Activated CD4-positive, alpha-beta T cell treated with anti-CD3 and anti-CD28 coated beads, Interleukin-2, amount 50 U/mL, for 1 hour (primary cell): ENCODE results near the gene SPZ1.
"Not testable (repeated sequence)": the region's sequence is repeated elsewhere in the genome, so short reads cannot be mapped to it uniquely, and the experiment has no call there.

Experiments used
- DNase-seq: peaks from one replicate; pipeline ENCODE4 v3.0.0-alpha.2; 2020

The SPZ1 gene, protein sequence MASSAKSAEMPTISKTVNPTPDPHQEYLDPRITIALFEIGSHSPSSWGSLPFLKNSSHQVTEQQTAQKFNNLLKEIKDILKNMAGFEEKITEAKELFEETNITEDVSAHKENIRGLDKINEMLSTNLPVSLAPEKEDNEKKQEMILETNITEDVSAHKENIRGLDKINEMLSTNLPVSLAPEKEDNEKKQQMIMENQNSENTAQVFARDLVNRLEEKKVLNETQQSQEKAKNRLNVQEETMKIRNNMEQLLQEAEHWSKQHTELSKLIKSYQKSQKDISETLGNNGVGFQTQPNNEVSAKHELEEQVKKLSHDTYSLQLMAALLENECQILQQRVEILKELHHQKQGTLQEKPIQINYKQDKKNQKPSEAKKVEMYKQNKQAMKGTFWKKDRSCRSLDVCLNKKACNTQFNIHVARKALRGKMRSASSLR

GRCh38 chr5:80319702-80320101, at the start of gene SPZ1:
SPZ1 (plus strand) TSS chr5:80320002; CDS start chr5:80320216, 214 bp downstream.
- DNase-seq, result no peak

DNA sequence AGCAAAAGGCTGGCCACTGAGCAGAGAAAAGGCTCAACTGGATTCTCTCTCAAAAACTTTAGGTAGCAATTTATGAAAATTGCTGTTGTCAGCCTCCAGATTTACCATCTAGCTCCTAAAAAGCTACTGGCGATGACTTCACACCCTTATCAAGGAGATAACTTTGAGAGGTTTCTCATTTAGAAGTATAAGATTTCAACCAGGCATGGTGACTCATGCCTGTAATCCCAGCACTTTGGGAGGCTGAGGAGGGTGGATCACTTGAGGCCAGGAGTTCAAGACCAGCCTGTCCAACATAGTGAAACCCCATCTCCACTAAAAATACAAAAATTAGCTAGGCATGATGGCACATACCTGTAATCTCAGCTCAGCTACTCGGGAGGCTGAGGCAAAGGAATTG, 49.3 kb upstream of the SPZ1 start:
- DNase-seq, result not testable (repeated sequence)

DNA sequence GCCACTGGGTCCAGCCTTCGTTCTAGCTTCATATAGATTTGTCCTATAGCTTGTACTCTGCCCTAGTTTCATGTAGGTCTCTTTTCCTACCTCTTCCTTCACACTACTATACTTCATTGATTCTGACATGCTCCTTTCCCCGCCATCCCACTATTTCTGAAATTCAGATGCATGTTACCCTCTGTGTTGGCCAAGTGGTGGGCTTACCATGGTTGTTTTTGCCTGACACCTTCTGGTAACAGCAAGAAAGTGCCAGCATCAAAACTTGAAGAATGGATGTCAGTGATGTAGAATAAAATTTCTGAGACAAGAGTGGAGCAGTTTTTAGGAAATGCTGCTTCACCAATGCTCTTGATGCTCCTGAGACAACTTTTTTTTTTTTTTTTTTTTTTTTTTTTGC, 44.5 kb upstream of the SPZ1 start:
- DNase-seq, result no peak

- no peak for DNase-seq
Measured at GRCh38 chr5:80276186-80276585, 43.6 kb upstream of the SPZ1 start.

DNA sequence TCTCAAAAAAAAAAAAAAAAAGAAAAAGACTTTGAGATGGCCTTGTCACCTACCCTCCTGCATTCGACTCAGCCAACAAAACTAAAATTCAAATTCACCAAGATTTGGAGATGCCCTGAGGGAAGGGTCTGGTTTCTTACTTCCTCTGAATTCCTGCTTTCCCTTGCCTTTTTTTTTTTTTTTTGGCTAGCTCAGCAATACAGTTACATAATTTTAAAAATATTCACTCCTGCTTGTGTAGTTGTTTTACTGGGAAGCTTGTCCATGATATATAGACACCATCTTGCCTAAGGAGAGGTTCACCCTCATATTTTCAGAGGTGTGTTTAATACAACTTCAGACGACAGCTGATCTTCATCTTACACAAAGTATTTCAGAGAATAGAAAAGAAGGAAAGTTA, 42.6 kb upstream of the SPZ1 start:
- no peak for DNase-seq

- no peak for DNase-seq
Measured at GRCh38 chr5:80282054-80282453, 37.7 kb upstream of the SPZ1 start.

DNA sequence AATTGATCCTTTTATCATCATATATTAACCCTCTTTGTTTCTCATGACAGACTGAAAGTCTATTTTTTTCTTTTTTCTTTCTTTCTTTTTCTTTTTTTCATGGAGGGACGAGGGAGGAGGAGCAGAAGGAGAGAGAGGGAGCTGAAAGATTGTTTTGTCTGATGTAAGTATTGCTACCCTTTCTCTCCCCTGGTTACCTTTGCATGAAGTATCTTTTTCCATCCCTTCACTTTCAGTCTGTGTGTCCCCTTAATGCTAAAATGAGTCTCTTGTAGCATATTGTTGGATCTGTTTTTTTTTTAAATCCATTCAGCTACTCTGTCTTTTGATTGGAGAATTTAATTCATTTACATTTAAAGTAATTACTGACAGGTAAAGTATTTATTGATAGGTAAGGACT, 36.4 kb upstream of the SPZ1 start:
- DNase-seq, result no peak

DNA sequence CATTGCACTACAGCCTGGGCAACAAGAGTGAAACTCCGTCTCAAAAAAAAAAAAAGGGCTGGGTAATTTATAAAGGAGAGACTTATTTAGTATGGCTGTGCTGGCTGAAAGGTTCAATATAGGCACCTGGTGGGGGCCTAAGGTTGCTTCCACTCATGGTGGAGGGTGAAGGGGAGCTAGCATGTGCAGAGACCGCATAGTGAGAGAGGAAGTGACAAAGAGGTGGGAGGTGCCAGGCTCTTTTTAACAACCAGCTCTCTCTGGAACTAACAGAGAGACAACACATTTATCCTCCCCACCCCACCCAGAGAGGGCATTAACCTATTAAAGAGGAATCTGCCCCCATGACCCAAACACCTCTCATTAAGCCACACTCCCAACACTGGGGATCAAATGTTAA, 35.1 kb upstream of the SPZ1 start:
- no peak for DNase-seq

- DNase-seq, result no peak
Measured at GRCh38 chr5:80288177-80288576, 31.6 kb upstream of the SPZ1 start.

DNA sequence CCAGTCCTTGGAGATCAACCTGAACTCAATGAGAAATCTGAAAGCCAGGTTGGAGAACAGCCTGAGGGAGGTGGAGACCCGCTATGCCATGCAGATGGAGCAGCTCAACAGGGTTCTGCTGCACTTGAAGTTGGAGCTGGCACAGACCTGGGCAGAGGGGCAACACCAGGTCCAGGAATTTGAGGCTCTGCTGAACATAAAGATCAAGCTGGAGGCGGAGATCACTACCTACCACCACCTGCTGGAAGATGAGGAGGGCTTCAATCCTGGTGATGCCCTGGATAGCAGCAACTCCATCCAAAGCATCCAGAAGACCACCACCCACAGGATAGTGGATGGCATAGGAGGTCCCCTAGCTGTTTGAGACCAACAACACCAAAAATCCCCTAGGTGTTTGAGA, 30.5 kb upstream of the SPZ1 start:
- DNase-seq, result no peak

- DNase-seq, result no peak
Measured at GRCh38 chr5:80291761-80292160, 28.0 kb upstream of the SPZ1 start.

- DNase-seq, result no peak
Measured at GRCh38 chr5:80296121-80296520, 23.7 kb upstream of the SPZ1 start.

DNA sequence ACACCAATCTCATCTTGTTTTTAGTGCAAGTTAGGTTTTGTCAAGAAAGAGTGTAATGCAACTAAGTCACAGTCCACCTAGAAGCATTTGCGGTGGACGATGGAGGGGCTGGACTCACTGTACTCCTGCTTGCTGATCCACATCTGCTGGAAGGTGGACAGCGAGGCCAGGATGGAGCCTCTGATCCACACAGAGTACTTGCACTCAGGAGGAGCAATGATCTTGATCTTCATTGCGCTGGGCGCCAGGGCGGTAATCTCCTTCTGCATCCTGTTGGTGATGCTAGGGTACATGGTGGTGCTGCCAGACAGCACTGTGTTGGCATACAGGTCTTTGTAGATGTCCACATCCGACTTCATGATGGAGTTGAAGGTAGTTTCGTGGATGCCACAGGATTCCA, 20.2 kb upstream of the SPZ1 start:
- no peak for DNase-seq

- no peak for DNase-seq
Measured at GRCh38 chr5:80300125-80300524, 19.7 kb upstream of the SPZ1 start.

DNA sequence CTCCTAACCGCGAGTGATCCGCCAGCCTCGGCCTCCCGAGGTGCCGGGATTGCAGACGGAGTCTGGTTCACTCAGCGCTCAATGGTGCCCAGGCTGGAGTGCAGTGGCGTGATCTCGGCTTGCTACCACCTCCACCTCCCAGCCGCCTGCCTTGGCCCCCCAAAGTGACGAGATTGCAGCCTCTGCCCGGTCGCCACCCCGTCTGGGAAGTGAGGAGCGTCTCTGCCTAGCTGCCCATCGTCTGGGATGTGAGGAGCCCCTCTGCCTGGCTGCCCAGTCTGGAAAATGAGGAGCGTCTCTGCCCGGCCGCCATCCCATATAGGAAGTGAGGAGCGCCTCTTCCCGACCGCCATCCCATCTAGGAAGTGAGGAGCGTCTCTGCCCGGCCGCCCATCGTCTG, 19.0 kb upstream of the SPZ1 start:
- DNase-seq, result not testable (repeated sequence)

DNA sequence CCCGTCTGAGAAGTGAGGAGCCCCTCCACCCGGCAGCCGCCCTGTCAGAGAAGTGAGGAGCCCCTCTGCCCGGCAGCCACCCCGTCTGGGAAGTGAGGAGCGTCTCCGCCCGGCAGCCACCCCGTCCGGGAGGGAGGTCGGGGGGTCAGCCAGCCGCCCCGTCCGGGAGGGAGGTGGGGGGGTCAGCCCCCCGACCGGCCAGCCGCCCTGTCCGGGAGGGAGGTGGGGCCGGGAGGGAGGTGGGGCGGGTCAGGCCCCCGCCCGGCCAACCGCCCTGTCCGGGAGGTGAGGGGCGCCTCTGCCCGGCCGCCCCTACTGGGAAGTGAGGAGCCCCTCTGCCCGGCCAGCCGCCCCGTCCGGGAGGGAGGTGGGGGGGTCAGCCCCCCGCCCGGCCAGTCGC, 18.5 kb upstream of the SPZ1 start:
- DNase-seq, result not testable (repeated sequence)

- no peak for DNase-seq
Measured at GRCh38 chr5:80302636-80303035, 17.2 kb upstream of the SPZ1 start.

- DNase-seq, result no peak
Measured at GRCh38 chr5:80308526-80308925, 11.3 kb upstream of the SPZ1 start.

DNA sequence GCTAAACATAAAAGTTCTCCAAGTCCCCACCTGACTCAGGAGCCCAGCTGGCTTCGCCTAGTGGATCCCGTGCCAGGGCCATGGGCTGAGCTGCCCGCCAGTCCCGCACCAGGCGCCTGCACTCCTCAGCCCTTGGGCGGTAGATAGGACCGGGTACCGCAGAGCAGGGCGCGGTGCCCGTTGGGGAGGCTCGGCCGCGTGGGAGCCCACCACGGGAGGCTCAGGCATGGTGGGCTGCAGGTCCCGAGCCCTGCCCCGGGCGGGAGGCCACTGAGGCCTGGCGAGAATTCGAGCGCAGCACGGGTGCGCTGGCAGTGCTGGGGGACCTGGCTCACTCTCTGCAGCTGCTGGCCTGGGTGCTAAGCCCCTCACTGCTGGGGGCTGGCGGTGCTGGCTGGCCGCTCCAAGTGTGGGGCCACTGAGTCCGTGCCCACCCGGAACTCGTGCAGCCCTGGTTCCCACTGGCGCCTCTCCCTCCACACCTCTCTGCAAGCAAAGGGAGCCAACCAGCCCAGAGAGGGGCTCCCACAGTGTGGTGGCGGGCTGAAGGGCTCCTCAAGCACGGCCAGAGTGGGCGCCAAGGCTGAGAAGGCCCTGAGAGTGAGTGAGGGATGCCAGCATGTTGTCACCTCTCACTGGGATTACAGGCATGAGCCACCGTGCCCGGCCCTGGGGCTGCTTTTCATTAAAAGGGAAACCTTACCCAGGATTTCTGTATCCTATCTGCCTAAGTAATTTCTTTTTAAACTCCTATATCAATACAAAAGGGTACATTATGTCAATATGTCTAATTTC, 9.7 kb upstream of the SPZ1 start:
- no peak for DNase-seq

DNA sequence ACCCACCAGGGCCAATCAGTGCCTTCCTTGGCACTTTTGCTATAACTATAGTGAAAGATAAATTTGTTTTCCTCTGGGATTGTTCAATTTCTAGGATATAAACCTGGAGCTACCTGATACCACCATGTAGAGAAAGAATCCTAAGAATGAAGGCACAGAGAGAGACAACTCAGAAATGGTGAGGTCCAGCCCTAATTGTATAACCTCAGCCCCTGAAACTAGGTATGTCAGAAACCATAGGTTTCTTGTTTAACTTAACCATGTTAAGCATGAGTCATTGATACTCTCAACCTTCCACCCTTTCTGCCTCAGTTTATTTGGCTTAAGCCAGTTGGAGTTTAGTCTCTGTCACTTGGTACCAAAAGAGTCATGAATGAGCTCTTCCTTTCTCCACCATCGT, 4.6 kb upstream of the SPZ1 start:
- no peak for DNase-seq

GRCh38 chr5:80318212-80318611, 1.6 kb upstream of the SPZ1 start:
- DNase-seq, result no peak

DNA sequence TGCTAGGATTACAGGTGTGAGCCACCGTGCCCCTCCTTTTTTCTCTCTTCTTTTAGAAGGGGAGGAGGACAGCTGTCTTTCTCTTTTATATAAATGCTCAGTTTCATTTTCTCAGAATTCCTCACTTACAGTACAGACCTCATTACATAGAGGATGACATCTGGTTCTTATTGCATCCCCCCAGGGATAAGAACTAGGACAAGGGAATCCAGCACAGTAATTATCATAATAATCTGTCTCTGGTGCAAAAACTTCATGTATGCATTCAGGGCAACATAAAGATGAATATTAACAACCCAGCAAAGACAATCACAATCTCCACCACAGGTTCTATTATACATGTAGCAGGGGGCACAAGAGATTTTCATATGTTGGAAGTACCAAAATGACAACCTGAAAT, 5.1 kb downstream of the SPZ1 start:
- DNase-seq, result no peak

DNA sequence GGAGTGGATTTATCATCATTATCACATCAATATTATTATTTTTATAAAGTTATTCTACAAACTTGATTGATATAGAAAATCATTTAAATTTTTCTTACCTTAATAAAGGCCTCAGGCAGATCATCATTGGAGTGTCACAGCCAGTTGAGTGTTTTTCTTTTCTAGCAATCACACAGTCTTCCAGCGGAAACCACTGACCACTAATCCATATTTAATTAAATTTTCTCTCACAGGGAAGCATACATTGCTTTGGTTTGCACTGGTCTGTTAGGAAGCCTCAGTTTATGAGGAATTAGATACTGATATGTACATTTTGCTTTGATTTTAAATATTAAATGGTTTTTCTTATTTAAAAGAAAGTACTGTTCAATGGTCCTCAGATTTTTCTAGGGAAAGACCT, 6.7 kb downstream of the SPZ1 start:
- no peak for DNase-seq

DNA sequence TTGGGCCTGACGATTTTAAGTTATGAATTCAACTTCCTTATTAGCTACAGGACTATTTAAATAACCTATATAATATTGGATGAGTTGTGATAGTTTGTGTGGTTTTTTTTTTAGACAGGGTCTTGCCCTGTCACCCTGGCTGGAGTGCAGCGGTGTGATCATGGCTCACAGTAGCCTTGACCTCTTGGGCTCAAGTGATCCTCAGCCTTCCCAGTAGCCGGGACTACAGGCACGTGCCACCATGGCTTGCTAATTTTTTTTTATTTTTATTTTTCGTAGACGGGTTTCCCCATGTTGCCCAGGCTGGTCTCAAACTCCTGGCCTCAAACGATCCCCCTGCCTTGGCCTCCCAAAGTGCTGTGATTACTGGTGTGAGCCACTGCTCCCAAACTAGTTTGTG, 17.6 kb downstream of the SPZ1 start:
- no peak for DNase-seq
